Activated CD4-positive, alpha-beta T cell treated with anti-CD3 and anti-CD28 coated beads, Interleukin-10, Interleukin-2, amounts not matched to agents 100 ng/mL and 50 ng/mL, durations not matched to agents 16 hours and 8 hours (primary cell): ENCODE results near the gene MOAP1.
"Not testable (repeated sequence)": the region's sequence is repeated elsewhere in the genome, so short reads cannot be mapped to it uniquely, and the experiment has no call there.

Source experiments
- DNase-seq: peaks from one replicate; pipeline ENCODE4 v3.0.0-alpha.2; 2020

The MOAP1 gene

GRCh38 chr14:93184391-93185348, at the start of gene MOAP1, which contains the start of gene LYSET:
Gene MOAP1 (minus strand): TSS chr14:93184897. CDS start chr14:93184242, 655 bp downstream.
Gene LYSET (plus strand): TSS chr14:93185317. CDS start chr14:93185406, 89 bp downstream.
- DNase-seq: peak; percentile 93

GRCh38 chr14:93233078-93233477, 48.4 kb upstream of the MOAP1 start:
- DNase-seq: not testable (repeated sequence)

- DNase-seq: no peak
Observed at GRCh38 chr14:93232159-93232558, 47.5 kb upstream of the MOAP1 start.

- no peak for DNase-seq
Observed at GRCh38 chr14:93231129-93231979, 46.7 kb upstream of the MOAP1 start.

GRCh38 chr14:93230539-93230938, 45.8 kb upstream of the MOAP1 start:
- no peak for DNase-seq

- no peak for DNase-seq
Observed at GRCh38 chr14:93228550-93228949, 43.9 kb upstream of the MOAP1 start.

GRCh38 chr14:93223565-93223964, 38.9 kb upstream of the MOAP1 start:
- no peak for DNase-seq

- no peak for DNase-seq
Observed at GRCh38 chr14:93220509-93220908, 35.8 kb upstream of the MOAP1 start.

- peak; percentile 51 for DNase-seq
Observed at GRCh38 chr14:93219103-93219726, 34.5 kb upstream of the MOAP1 start.

- no peak for DNase-seq
Observed at GRCh38 chr14:93214598-93214997, 29.9 kb upstream of the MOAP1 start.

- no peak for DNase-seq
Observed at GRCh38 chr14:93212432-93212831, 27.7 kb upstream of the MOAP1 start.

GRCh38 chr14:93207468-93208308, 23.0 kb upstream of the MOAP1 start:
- DNase-seq: peak; percentile 46

GRCh38 chr14:93206793-93207467, 22.2 kb upstream of the MOAP1 start, which contains the start of the genes GON7 and UBR7:
Gene GON7 (minus strand): TSS chr14:93207065. CDS start chr14:93207037, 28 bp downstream.
Gene UBR7 (plus strand): TSS chr14:93207256. CDS start chr14:93207292, 36 bp downstream.
- peak; percentile 97 for DNase-seq

GRCh38 chr14:93201155-93201704, 16.5 kb upstream of the MOAP1 start:
- no peak for DNase-seq

GRCh38 chr14:93200553-93200952, 15.9 kb upstream of the MOAP1 start:
- no peak for DNase-seq

GRCh38 chr14:93199031-93199430, 14.3 kb upstream of the MOAP1 start:
- no peak for DNase-seq

- no peak for DNase-seq
Observed at GRCh38 chr14:93195316-93195999, 10.8 kb upstream of the MOAP1 start.

GRCh38 chr14:93186956-93187355, 2.3 kb upstream of the MOAP1 start:
- no peak for DNase-seq

- no peak for DNase-seq
Observed at GRCh38 chr14:93186466-93186865, 1.8 kb upstream of the MOAP1 start.

GRCh38 chr14:93185349-93185720, 638 bp upstream of the MOAP1 start:
- DNase-seq: no peak
